Breast epithelium (tissue), 3 donors: Measurements from ENCODE around the gene RNF146.

Experiments used
- CTCF ChIP-seq, 3 donors: fragments of 450-650 bp; IDR thresholded peaks; one replicate each; pipeline ENCODE4 v1.5.1; 2016 to 2017; ENCODE audit warnings: antibody characterized with exemption in 3 of 3, mild to moderate bottlenecking in 3 of 3, moderate library complexity in 3 of 3
- POLR2A ChIP-seq: fragments of 450-650 bp; IDR thresholded peaks from one replicate; pipeline ENCODE4 v1.6.1; 2016; ENCODE audit warnings: antibody characterized with exemption, mild to moderate bottlenecking, moderate library complexity
- POLR2AphosphoS5 ChIP-seq, 3 donors: sonication (generic); formaldehyde crosslinking; IDR thresholded peaks; one replicate each; pipeline ENCODE4 v1.6.1; 2017; ENCODE audit warnings: antibody characterized with exemption in 3 of 3

- TF ChIP-seq CTCF (IDR thresholded peaks at IDR 0.05): no peak
- no peak for TF ChIP-seq POLR2A
- TF ChIP-seq POLR2AphosphoS5 (IDR thresholded peaks at IDR 0.05): no peak
Observed at GRCh38 chr6:127225497-127225896, 41.2 kb upstream of the RNF146 start.
